Kidney (tissue), 14 donors: ENCODE results near the gene CCDC102A. TPM values are rescaled to one million over a fixed set of nuclear protein-coding genes. Genes with fewer than 3 reads are reported as not detected.

Experiments
- DNase-seq, 5 donors: peaks; one replicate each; pipeline ENCODE4 v3.0.0-alpha.2; 2013 to 2020
- FAIRE-seq: peaks from 2 replicates; lab custom pipeline; 2012; peaks lifted over from hg19 to GRCh38; lab: Jason Lieb, UNC
- H3K27ac ChIP-seq, 2 donors: one replicate each; pipeline ENCODE4 v1.7.0; 2013; ENCODE audit warnings: low read depth in 2 of 2, low read length in 2 of 2, inconsistent platforms in 1 of 2
- H3K27me3 ChIP-seq: one replicate; pipeline ENCODE4 v1.7.1; 2013; ENCODE audit warnings: low read length, inconsistent platforms; ENCODE audit not compliant: control insufficient read depth, insufficient read depth
- H3K36me3 ChIP-seq, 3 donors: one replicate each; pipeline versions ENCODE4 v1.7.0 to v1.7.1; 2013; ENCODE audit warnings: low read length in 3 of 3, control low read depth in 1 of 3, inconsistent platforms in 1 of 3; ENCODE audit not compliant: insufficient read depth in 3 of 3, control insufficient read depth in 2 of 3
- H3K4me1 ChIP-seq, 3 donors: one replicate each; pipeline versions ENCODE4 v1.7.0 to v1.7.1; 2013; ENCODE audit warnings: low read length in 3 of 3, inconsistent platforms in 1 of 3, low read depth in 1 of 3; ENCODE audit not compliant: control insufficient read depth in 2 of 3, insufficient read depth in 2 of 3
- H3K4me3 ChIP-seq, 3 donors: one replicate each; pipeline versions ENCODE4 v1.7.0 to v1.8.1; 2013; ENCODE audit warnings: low read length in 3 of 3, control low read depth in 1 of 3, inconsistent platforms in 1 of 3
- H3K9ac ChIP-seq, 3 donors: one replicate each; pipeline versions ENCODE4 v1.7.0 to v1.7.1; 2013; ENCODE audit warnings: low read length in 3 of 3, control low read depth in 1 of 3, inconsistent platforms in 1 of 3
- H3K9me3 ChIP-seq, 3 donors: one replicate each; pipeline versions ENCODE4 v1.7.0 to v1.7.1; 2013; ENCODE audit warnings: low read length in 3 of 3, control low read depth in 1 of 3, inconsistent platforms in 1 of 3; ENCODE audit not compliant: control insufficient read depth in 2 of 3, insufficient read depth in 1 of 3
- CTCF ChIP-seq: IDR thresholded peaks from 3 replicates; pipeline ENCODE4 v1.5.1; 2012; ENCODE audit warnings: mild to moderate bottlenecking, moderate library complexity, borderline replicate concordance; ENCODE audit not compliant: insufficient read depth; ENCODE audit errors: extremely low read depth
- intact Hi-C: fragments of 100-400 bp; cut with DNase I; formaldehyde crosslinking; loops from one replicate; pipeline ENCODE4 v1.11.1; 2022
- polyA plus RNA-seq: library from polyadenylated mRNA; stranded (reverse); fragments of 350-450 nt; fragmentation: Illumina TruSeq; extraction: RNeasy Lipid Tissue Mini Kit (QIAGEN cat#74804); gene quantifications from one replicate; pipeline ENCODE4 v1.2.3, GENCODE V29; 2014; ENCODE audit warnings: low read depth, low replicate concordance; ENCODE audit not compliant: insufficient read depth
- total RNA-seq: library from RNA; stranded (reverse); fragmentation: NEBNext Ultra II Directional; extraction: Animal tissue kit (Norgen Biotek cat#: 25700); gene quantifications from one replicate; pipeline ENCODE4 v1.2.1, GENCODE V29; 2021
- donor health status: control.
- donor health status: control.
- donor health status: control.
- donor health status: control.
- donor health status: control.
- donor health status: DM: yes; HTN: yes; CAD: no.
- donor health status: Normal renal cell carcinoma (clear cell type).

CCDC102A gene
- total and polyA plus RNA-seq, 2 donors from 2014 or later: 5.7 to 11.9 TPM

- no peaks in the 10 kb centered on the region for H3K27me3 ChIP-seq
- H3K36me3 ChIP-seq: peaks cover 11 to 57% (median 41%) of the 10 kb centered on the region in 3 donors
- H3K9ac ChIP-seq: no peak overlapping the region
- no peak overlapping the region for H3K27ac ChIP-seq
- FAIRE-seq: no peak
- H3K4me1 ChIP-seq: peaks cover 0 to 20% (median 4%) of the 10 kb centered on the region in 3 donors
- no peaks in the 10 kb centered on the region for H3K9me3 ChIP-seq
- H3K4me3 ChIP-seq: no peak overlapping the region
- DNase-seq: no peak
- intact Hi-C loops: no loop called here
- no peak for TF ChIP-seq CTCF
Measured at GRCh38 chr16:57464523-57464922, 71.8 kb downstream of the CCDC102A start.

GRCh38 chr16:57462978-57463362, 73.4 kb downstream of the CCDC102A start:
- no peak for TF ChIP-seq CTCF
- Histone ChIP-seq H3K9ac (peak overlapping the region; percentile 85 to 90 (median 86)), H3K27ac (peak overlapping the region; percentile 18 to 71), H3K4me3 (peak overlapping the region; percentile 76 to 92 (median 89)), H3K9me3 (no peaks in the 10 kb centered on the region), H3K36me3 (peaks cover 11 to 57% (median 41%) of the 10 kb centered on the region in 3 donors), H3K27me3 (no peaks in the 10 kb centered on the region), H3K4me1 (peaks cover 0 to 19% (median 4%) of the 10 kb centered on the region in 3 donors)
- DNase-seq (no peak), FAIRE-seq (no peak)
- intact Hi-C loops: no loop called here

GRCh38 chr16:57462209-57462977, 74.0 kb downstream of the CCDC102A start, which contains the start of gene POLR2C:
Gene POLR2C (plus strand): TSS chr16:57462679. CDS start chr16:57462725, 46 bp downstream.
- H3K27me3 ChIP-seq: no peaks in the 10 kb centered on the region
- peak; percentile 95 for TF ChIP-seq CTCF
- peaks cover 0 to 19% (median 4%) of the 10 kb centered on the region in 3 donors for H3K4me1 ChIP-seq
- H3K36me3 ChIP-seq: peaks cover 11 to 59% (median 46%) of the 10 kb centered on the region in 3 donors
- FAIRE-seq: no peak
- peak within 1 kb of the TSS; percentile 51 to 71 for H3K27ac ChIP-seq
- H3K9me3 ChIP-seq: no peaks in the 10 kb centered on the region
- intact Hi-C loops: no loop called here
- peak; percentile 90 to 95 (median 92) for DNase-seq
- peak within 1 kb of the TSS; percentile 85 to 90 (median 86) for H3K9ac ChIP-seq
- H3K4me3 ChIP-seq: peak within 1 kb of the TSS; percentile 76 to 92 (median 89)

Other genes with a start within 250 kb of the CCDC102A start
- gene CCL22, start 177.8 kb downstream of the CCDC102A start, total RNA-seq: 1.3 TPM
- gene CCL22, start 177.8 kb downstream of the CCDC102A start, polyA plus RNA-seq: not detected
- 46.4 TPM for gene CX3CL1, start 164.1 kb downstream of the CCDC102A start, total RNA-seq
- gene CX3CL1, start 164.1 kb downstream of the CCDC102A start, polyA plus RNA-seq: 39.1 TPM
- 1.5 TPM for gene CCL17, start 131.8 kb downstream of the CCDC102A start, total RNA-seq
- not detected for gene CCL17, start 131.8 kb downstream of the CCDC102A start, polyA plus RNA-seq
- gene CIAPIN1, start 89.2 kb downstream of the CCDC102A start, total RNA-seq: 53.6 TPM
- 56.3 TPM for gene CIAPIN1, start 89.2 kb downstream of the CCDC102A start, polyA plus RNA-seq
- gene COQ9, start 89.1 kb downstream of the CCDC102A start, total RNA-seq: 78.0 TPM
- 200 TPM for gene COQ9, start 89.1 kb downstream of the CCDC102A start, polyA plus RNA-seq
- 58.9 TPM for gene POLR2C, start 73.9 kb downstream of the CCDC102A start, total RNA-seq
- gene POLR2C, start 73.9 kb downstream of the CCDC102A start, polyA plus RNA-seq: 68.9 TPM
- gene DOK4, start 50.1 kb downstream of the CCDC102A start, total RNA-seq: 63.7 TPM
- gene DOK4, start 50.1 kb downstream of the CCDC102A start, polyA plus RNA-seq: 57.2 TPM
- gene ADGRG5, start 6.1 kb upstream of the CCDC102A start, total RNA-seq: 2.2 TPM
- 0.15 TPM for gene ADGRG5, start 6.1 kb upstream of the CCDC102A start, polyA plus RNA-seq
- 351 TPM for gene ADGRG1, start 92.1 kb upstream of the CCDC102A start, total RNA-seq
- gene ADGRG1, start 92.1 kb upstream of the CCDC102A start, polyA plus RNA-seq: 188 TPM
- 1.8 TPM for gene ADGRG3, start 131.7 kb upstream of the CCDC102A start, total RNA-seq
- 0.17 TPM for gene ADGRG3, start 131.7 kb upstream of the CCDC102A start, polyA plus RNA-seq
- 3.2 TPM for gene DRC7, start 158.2 kb upstream of the CCDC102A start, total RNA-seq
- gene DRC7, start 158.2 kb upstream of the CCDC102A start, polyA plus RNA-seq: 1.8 TPM
- gene KATNB1, start 199.2 kb upstream of the CCDC102A start, total RNA-seq: 14.5 TPM
- 13.9 TPM for gene KATNB1, start 199.2 kb upstream of the CCDC102A start, polyA plus RNA-seq